HG02884 (cell line): ENCODE results near the gene INSYN1.

Experiments
- ATAC-seq: cut with Tn5 transposase; IDR thresholded peaks from one replicate; pipeline ENCODE4 v1.9.1; 2021; ENCODE audit warnings: mild to moderate bottlenecking, moderate library complexity; ENCODE audit not compliant: unreplicated experiment

INSYN1 gene

DNA sequence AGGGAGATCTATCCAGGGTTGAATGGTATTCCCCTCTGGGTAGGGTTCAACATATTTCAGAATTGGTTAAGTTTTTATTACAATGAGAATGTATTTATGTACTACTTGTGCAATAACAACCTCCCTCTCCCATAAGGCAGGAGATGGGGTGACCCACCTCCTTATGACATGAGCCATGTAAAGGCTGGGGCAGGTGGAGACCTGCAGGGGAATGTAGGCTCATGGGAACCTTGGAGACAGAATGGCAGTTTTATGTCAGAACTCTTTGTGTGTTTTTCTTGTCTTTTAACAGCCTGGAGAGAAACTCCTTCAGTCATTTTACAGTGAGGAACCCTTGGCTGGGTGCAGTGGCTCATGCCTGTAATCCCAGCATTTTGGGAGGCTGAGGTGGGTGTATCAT lies 24.6 kb upstream of the INSYN1 start:
- no peak for ATAC-seq

- ATAC-seq, result no peak
These were observed 20.3 kb upstream of the INSYN1 start for GRCh38 chr15:73773428-73773827.

- no peak for ATAC-seq
These were observed 18.4 kb upstream of the INSYN1 start for GRCh38 chr15:73771385-73772045.

GRCh38 chr15:73770050-73770449 lies 16.9 kb upstream of the INSYN1 start:
- no peak for ATAC-seq

DNA sequence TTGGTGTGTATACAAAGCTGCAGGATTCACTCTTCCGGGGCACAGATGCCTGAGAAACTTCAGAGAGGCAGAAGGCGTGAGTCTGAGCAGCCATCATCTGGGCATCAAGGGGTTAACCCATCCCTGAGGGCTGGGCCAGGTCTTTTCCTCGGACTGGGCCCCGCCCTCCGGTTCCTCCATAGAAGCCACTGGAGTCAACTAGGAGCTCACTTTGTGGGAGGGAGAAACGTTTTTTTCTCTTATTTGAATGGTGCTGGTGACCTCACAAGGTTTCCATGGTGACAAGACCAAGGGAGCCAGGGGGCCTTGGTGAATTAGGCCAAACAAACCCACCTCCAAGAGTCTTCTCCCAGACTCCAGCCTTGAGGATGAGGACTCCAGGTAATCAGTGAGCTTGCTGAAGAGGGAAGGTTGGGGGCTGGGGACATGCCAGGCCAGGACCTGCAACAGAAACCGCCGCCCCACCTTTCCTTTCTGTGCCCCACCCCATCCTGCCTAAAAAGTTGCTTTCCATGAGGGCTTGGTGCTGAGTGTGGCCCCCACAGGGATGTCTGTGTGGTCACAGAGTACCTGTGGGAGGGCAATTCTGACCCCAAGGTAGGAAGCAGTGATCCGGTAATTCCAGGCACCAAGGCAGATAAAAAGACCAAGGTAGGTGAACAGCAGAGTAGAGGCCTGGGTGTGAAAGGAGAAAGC lies 14.8 kb upstream of the INSYN1 start:
- ATAC-seq, result no peak

DNA sequence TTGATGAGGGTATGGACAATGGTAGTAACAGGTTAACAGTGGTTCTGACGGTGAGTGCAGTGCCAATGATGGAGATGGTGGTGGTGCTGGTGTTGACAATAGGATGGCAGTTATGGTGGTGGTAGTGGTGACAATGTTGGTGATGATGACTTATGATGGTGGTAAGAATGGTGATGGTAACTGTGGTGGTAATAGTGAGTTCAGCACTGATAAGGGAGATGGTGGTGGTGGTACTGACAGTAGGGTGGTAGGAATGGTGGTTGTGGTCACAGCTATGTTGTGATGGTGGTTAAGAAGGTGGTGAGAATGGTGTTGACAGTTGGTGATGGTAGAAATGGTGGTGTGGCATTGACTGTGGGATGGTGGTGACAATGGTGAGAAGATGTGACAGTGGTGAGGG lies 13.4 kb upstream of the INSYN1 start:
- no peak for ATAC-seq

- no peak for ATAC-seq
These were observed 12.6 kb upstream of the INSYN1 start for GRCh38 chr15:73765778-73766177.

DNA sequence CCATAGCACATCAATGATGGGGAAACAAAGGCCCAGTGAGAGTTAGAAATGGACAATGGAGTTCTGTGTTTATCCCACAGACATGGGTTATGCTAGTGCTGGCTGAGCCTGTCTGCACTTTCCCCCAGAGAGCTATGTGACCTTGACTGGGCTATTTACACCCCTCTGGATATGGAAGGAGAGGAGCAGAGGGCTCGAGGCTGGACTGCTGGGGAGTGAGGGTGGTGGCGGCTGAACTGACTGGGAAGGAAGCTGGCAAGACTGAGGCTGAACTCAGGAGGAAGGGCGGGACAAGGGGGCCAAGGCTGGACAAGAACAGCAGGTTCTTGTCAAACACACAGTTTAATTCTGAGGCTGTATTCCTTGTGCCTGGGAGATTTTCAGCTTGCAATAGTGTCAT lies 10.8 kb upstream of the INSYN1 start:
- no peak for ATAC-seq

DNA sequence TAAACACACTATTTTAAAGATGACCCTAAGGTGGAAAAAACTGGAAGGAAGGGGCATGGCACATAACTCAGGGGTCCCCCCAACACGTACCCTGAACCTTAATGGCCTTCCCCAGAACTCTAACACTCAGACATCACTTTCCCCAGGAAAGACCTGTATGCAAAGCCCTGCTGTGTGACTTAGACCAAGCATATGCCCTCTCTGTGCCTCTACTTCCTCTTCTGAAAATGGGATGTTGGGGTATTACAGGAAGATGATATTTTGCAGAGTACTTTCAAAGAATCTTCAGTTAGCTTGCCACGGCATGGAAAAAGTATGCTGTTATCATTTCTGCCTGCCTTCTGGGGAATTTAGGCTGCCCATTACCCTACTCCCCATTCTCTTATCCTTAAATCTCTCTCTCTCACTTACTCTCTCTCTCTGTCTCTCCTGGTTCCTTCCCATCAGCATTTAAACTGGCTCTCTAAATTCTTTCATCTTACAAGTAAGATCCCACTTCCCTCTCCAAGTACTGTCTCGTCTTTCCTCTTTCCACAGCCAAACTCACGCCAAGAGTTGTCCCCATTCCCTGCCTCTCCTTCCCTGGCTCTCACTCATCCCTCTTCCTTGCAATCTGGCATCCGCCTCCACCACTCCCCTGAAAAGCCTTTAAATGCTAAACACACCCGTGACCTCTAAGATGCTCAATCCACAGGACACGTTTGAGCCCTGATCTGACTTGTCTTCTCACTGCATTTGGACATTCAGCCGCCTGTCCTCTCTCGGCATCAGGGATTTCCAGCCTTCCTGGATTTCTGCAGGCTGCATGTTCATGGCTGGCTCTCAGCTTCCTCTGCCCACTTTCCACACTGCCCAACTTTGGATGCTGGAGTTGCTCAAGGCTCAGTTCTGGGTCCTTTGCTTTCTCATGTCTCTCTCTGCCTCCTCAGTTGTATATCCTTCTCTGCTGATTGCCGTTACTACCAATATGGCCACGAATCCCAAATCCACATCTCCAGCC lies 7.5 kb upstream of the INSYN1 start:
- no peak for ATAC-seq

DNA sequence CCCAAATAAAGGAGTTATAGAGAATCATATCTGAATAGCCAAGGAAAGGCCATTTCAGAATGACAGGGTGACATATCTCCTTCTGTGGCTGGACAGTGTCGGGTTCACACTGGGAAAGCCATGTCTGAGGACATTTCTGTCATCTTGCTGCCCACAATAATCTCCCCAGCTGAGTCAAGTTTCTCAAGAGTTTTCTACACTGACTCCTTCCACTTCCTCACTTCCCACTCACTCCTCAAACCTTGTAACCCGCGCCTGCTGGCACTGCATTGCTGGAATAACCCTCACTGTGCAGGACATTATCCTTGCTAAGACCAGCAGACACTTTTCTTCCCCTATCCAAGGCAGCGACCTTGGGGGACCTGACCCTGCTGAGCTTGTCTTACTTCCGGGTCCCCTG lies 5.3 kb upstream of the INSYN1 start:
- no peak for ATAC-seq

DNA sequence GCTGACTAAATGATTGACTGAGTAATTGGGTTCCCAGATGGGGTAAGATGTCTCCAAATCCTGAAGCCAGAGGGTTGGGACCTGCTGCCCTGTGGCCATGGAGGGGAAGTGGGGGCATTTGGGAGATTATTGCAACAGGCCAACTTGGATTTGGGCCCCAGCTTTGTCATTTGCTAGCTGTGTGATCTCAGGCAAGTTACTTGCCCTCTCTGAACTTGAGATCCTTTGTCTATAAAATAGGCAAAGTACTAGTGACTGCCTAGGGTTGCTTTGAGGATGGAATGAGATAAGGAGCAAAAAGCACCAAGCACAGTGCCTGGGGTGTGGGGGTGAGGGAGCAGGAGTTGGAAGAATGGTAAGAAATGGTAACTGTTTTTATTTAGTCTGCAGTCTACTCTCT lies 4.4 kb upstream of the INSYN1 start:
- ATAC-seq, result no peak

DNA sequence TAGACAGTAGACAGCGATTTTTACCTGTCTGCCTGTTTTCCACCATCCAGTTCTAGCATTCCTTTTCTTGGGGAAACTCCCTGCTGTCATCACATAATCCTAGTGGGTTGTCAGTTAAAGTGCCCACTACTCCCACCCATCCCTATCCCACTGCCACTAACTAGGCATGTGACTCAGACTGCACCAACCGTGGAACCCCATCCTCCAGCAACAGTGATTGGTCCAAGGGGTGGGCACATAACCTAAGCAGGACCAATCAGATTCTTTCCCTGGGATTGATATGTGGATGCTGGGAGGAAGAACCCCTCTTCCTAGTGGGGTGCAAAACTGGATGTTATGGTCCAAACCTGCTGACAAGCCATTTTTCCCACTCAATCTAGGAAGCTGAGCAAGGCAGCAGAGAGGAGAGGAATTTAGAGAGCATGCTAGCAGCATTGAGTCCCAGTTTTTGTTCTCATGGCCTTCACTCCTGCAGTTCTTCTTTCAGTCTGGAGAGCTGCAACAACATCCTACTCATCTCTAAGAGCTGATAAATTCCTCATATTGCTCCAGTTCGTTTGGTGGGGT lies 3.9 kb upstream of the INSYN1 start:
- ATAC-seq, result no peak

- no peak for ATAC-seq
These were observed 3.2 kb upstream of the INSYN1 start for GRCh38 chr15:73756390-73756789.

DNA sequence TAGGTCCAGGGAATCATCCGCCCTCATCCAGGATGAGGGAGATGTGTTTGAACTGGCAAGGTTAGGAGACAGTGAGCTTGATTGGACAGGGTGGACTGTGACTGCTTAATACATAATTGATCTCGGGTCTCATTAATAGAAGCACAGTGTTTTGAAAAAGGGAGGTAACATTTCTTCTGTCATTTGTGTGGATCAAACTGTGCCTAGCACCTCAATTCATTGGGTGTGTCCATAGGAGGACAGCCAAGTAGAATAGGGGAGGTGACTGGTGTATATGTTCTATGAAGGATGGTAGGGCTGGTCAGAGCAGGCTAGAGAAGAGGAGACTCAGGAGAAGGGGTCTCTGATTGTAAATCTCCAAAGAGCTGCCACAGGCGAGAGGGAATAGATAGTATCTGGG lies 2.8 kb upstream of the INSYN1 start:
- ATAC-seq, result no peak

- ATAC-seq, result no peak
These were observed 2.3 kb upstream of the INSYN1 start for GRCh38 chr15:73755481-73755880.

- no peak for ATAC-seq
These were observed 1.3 kb upstream of the INSYN1 start for GRCh38 chr15:73754461-73754860.

- ATAC-seq, result no peak
These were observed 351 bp downstream of the INSYN1 start for GRCh38 chr15:73752806-73753193.

DNA sequence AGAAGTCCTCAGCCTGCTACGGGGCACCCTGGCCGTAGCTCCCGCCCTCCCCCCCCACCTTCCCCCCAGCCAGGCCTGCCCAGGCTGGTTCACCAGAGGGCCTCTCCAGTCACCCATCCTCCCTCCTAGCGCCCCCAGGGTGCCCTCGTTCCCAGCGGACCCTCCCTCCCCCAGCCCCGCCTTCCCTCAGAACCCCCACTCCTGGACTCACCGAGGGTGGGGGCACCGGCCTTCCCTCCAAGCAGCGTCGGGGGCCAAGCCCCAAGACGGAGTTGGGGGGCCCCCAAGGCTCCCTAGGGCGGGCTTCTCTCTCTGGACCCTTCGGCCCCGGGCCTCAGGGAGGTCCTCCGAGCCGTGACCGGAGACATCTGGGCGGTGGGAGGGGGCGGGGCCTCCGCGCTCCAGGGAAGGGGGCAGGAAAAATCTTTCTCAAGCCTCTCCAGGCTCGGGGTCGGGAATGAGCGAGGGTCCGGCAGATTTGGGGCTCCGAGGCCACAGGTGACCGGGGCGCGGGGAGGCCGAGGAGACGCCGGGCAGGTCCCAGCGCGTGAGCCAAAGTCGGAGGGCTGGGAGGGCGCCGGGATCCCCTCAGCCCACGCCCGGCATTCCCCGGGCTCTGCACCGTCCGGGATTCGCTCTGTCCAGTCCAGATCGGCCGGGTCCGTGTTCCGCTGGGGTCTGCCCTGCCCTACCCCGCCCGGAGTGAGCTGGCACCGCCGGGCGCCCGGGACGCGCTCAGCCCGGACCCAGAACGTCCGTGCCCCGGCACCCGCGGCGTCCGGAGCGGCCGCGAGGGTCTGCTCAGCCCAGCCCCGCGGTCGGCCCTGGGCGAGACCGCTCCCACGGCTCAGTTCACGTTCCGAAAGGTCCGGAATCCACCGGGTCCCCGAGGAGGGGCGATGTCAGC lies 999 bp downstream of the INSYN1 start:
- no peak for ATAC-seq

DNA sequence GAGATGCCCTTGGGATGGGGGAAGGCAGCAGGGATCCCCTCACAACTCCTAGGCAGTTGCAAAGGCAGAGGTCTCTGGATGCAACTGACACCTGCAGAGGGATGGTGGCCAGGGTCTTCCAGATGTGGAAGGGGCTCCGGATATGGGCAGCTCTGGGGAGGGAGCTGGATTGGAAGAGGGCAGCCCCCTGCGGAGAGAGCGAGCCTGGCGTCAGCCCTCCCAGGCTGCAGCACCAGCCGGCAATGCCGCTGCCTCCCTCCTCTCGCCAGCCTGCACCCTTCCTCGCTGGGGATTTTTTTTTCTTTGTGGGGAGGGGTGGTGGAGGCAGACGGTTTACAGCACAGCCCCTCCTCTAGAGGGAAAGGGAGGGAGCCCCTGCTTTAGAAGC lies 1.6 kb downstream of the INSYN1 start:
- ATAC-seq, result no peak

DNA sequence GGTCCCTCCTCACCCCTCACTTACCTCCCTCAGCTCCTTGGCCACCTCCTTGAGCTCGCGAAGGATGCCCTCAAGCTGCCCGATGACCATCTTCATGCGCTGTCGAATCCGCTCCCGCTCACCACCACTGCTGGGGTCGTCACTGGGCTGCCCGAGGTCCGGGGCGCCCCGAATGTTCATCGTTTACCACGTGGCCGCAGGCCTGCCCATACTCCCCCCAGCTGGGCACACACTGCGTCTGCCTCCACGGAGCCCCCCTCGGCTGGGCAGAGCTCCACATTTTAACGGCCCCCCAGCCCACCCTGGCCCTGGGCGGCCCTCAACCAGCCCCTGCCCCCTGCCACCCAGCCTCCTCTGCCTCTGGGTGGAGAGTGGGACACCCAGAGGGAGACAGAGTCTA lies 2.2 kb downstream of the INSYN1 start:
- ATAC-seq, result no peak
